ENCODE results near the gene CHST15.
A peak's percentile ranks its signal among the peaks of the same experiment; 100 is the strongest.

DNA sequence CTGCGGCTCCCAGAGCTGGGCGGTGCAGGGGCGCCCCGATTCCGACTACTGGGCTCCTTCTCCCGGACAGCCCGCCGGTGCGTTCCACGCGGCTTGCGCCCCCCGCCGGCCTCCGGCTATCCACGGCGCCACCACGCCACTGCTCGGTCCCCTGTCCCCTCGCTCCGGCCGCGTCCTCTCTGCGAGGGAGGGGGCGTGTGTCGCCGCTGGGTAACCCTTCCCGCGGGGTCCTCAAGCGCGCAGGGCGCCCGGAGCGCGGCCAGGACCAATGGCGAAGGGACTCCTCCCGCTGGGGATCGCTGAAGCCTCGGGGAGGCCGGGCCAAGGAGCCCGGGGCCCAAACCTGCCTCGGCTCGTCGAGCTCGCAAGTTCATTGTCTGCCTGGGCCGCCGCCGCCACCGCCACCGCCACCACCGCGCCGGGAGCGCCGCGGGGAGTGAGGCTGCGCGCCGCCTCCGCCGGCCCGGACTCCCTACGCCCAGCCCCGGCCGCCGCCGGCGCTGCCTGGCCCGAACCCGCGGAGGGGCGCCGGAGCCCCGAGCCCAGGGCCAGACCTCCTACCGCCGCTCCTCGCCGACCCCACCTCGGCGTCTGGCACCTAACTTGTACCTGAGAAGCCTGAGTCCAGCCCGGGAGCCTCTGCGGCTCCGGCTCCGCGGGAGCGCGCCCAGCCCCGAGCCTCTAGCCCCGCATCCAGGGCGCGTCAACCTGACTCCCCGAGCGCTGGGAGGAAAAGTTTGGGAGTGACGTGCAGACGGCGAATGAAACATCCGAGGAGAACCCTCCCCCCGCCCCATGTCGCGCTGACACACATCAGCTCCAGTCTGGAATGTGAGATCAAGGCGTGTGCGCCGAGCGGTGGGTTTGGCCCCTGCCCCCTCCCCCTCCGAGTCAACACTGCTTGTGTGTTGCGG is at the start of gene CHST15:
- TF ChIP-seq CTCF (IDR thresholded peaks at IDR 0.05) (no peak), POLR2A (IDR thresholded peaks at IDR 0.05) (peak; percentile 21 to 53)

Data from adrenal gland (tissue), 5 donors.